Mesangial cell (primary cell): ENCODE measurements around the gene ENTPD5. TPM values are rescaled to one million over a fixed set of nuclear protein-coding genes. Genes with fewer than 3 reads are reported as not detected.

Experiments
- total RNA-seq: library from RNA; depleted of rRNA; stranded (reverse); fragments of >200 nt; gene quantifications from 2 replicates; pipeline ENCODE4 v1.2.3, GENCODE V29; 2015

Gene ENTPD5, protein sequence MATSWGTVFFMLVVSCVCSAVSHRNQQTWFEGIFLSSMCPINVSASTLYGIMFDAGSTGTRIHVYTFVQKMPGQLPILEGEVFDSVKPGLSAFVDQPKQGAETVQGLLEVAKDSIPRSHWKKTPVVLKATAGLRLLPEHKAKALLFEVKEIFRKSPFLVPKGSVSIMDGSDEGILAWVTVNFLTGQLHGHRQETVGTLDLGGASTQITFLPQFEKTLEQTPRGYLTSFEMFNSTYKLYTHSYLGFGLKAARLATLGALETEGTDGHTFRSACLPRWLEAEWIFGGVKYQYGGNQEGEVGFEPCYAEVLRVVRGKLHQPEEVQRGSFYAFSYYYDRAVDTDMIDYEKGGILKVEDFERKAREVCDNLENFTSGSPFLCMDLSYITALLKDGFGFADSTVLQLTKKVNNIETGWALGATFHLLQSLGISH
- total RNA-seq = 6.5 and 8.0 TPM in 2 replicates

DNA sequence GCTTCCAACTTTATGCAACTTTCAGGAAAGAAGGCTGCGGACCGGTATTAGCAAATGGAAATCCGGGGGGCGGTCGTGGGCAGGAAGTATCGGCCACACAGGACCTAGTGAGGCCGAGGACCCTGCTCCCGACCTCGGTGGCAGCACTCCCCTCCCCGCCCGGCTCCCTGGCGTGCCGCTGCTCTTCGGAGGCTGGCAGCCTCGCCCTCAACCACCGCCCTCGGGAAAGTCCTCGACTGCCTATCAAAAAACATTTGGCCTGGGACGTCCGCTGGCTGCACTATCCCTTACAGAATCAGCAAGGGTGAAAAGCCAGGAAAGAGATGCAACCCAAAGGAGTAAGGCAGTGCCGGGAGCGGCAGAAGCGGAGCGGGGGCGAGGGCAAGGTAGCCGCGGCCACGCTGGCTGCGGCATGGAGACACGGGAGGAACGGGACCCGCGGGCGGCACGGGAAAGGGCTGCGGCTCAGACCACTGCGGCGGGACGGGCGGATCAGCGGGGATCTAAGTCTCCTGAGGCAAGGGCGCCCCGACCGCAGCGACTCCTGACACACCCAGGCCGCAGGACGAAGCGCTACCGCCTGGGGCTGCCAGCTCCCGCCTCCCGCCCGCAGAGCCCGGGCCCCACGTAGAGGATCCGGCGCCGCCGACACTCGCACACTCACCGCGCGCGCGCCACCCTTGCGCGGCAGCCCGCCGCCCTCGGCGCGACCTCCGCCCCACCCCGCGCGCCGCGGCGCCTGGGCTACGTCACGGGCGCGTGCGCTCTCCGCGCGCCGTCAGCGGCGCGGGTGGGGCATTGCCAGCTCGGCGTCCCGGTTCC is at the start of gene ENTPD5, which contains the start of gene BBOF1:
ENTPD5 (minus strand) TSS at position 703 of the 822 bp plus-strand sequence. CDS start 31,186 bp downstream, outside the sequence.
BBOF1 (plus strand) TSS at position 764 of the 822 bp plus-strand sequence. CDS start 130 bp downstream, outside the sequence.

DNA sequence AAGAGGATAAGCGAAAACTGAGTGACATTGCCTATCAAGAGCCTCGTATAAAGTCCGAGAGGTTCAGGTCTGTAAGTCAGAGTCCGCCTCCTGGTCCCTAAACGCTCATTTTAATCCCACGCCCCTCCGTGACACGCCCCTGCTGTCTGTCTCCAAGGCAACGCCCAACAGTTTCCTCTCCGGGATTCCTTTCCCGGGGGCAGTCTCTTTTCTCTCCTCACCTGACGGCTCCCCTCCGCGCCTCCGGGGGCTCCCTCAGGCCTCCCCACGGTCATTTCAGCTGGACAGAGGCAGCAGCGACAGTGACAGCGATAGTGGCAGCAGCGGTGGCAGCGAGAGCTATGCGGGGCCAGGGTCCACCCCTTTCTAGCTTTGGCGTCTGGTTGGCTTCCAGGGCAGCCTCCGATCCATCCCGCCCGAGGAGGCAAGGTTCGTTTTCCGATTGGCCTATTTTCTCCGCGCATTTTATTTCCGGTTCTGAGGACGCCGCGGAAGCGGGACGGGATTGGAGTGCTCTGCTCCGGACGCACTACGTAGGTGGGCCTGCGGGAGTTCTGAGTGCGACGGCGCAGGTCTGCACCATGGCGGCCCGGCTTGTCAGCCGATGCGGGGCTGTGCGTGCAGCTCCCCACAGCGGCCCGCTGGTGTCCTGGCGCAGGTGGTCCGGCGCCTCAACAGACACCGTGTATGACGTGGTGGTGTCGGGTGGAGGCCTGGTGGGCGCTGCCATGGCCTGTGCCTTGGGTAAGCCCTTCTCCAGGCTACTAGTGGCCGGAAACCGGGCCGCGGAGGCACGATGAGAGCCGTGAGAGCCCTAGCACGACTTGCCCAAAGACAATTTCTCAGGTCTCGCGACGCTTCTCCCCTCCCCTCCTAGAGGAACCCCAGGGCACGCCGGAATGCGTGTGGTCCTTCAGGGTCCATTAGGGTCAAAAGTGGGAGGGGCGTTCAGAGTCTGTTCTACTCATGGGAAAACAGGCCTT is 69.0 kb downstream of the ENTPD5 start, which contains the start of the genes COQ6 and FAM161B:
COQ6 (plus strand) TSS at position 551 of the 983 bp plus-strand sequence; CDS start at position 582, 31 bp downstream.
FAM161B (minus strand) TSS at position 343 of the 983 bp plus-strand sequence; CDS start at position 275, 68 bp downstream.

Other genes starting within 250 kb of the ENTPD5 start
- 3.9 and 4.7 TPM in 2 replicates for gene PTGR2, start 167.5 kb downstream of the ENTPD5 start, total RNA-seq
- gene ZNF410, start 132.4 kb downstream of the ENTPD5 start, total RNA-seq = 29.7 and 38.6 TPM in 2 replicates
- 0.81 and 2.7 TPM in 2 replicates for gene FAM161B, start 69.2 kb downstream of the ENTPD5 start, total RNA-seq
- 24.2 and 29.8 TPM in 2 replicates for gene COQ6, start 69.0 kb downstream of the ENTPD5 start, total RNA-seq
- 2.3 TPM in 2 replicates for gene BBOF1, start 61 bp upstream of the ENTPD5 start, total RNA-seq
- gene ALDH6A1, start 65.2 kb upstream of the ENTPD5 start, total RNA-seq = 4.1 and 10.5 TPM in 2 replicates
- 3.5 and 6.2 TPM in 2 replicates for gene LIN52, start 65.7 kb upstream of the ENTPD5 start, total RNA-seq
- gene VSX2, start 220.2 kb upstream of the ENTPD5 start, total RNA-seq = not detected in 2 replicates